Endothelial cell of umbilical vein (primary cell): ENCODE data around the gene TENT5C. TPM values are rescaled to one million over a fixed set of nuclear protein-coding genes. Genes with fewer than 3 reads are reported as not detected.

Experiments used
- BruUV-seq: library from RNA; stranded (reverse); fragments of 400-500 nt; replicated peaks from 2 replicates; lab custom pipeline; 2021; lab: Mats Ljungman, UMichigan
- CTCF ChIA-PET: fragments of 300-600, 350-600 bp; sonication (Branson Sonifier 250); formaldehyde crosslinking; loops from one replicate; lab custom pipeline; 2021; ENCODE audit warnings: antibody characterized with exemption, inconsistent platforms; lab: Charles Lee
- POLR2A ChIA-PET: fragments of 300-600, 350-600 bp; sonication (Branson Sonifier 250); formaldehyde crosslinking; loops from one replicate; lab custom pipeline; 2021; ENCODE audit warnings: antibody characterized with exemption, inconsistent platforms; lab: Charles Lee
- DNase-seq: peaks from one replicate; pipeline ENCODE4 v3.0.0-alpha.2; 2011; ENCODE audit warnings: low read depth, low spot score
- FAIRE-seq: peaks from 2 replicates; lab custom pipeline; 2011; peaks lifted over from hg19 to GRCh38; lab: Jason Lieb, UNC
- H2AFZ ChIP-seq: 2 replicates; pipeline ENCODE4 v1.6.0; 2012; ENCODE audit warnings: low read depth, low read length, control low read depth, inconsistent platforms
- H3K27ac ChIP-seq: 2 replicates; pipeline ENCODE4 v1.5.1; 2011; ENCODE audit warnings: low read depth, mild to moderate bottlenecking, control low read depth, low read length, moderate library complexity; ENCODE audit not compliant: insufficient read depth
- H3K27me3 ChIP-seq, 2 experiments: 2 replicates each; pipeline versions ENCODE4 v1.6.0 to v1.6.1; 2011; ENCODE audit warnings: low read length in 2 of 2, mixed read lengths in 1 of 2; ENCODE audit not compliant: control insufficient read depth in 2 of 2, insufficient read depth in 2 of 2
- H3K36me3 ChIP-seq, 2 experiments: 2 replicates in 1 of 2; 3 replicates in 1 of 2; pipeline ENCODE4 v1.5.1; 2011; ENCODE audit warnings: low read length in 2 of 2, mild to moderate bottlenecking in 1 of 2, moderate library complexity in 1 of 2; ENCODE audit not compliant: control insufficient read depth in 2 of 2, insufficient read depth in 2 of 2; ENCODE audit errors: extremely low read depth in 1 of 2
- H3K4me1 ChIP-seq: 3 replicates; pipeline ENCODE4 v1.5.1; 2011; ENCODE audit warnings: mild to moderate bottlenecking, low read length; ENCODE audit not compliant: control insufficient read depth, insufficient read depth; ENCODE audit errors: extremely low read depth
- H3K4me2 ChIP-seq: 2 replicates; pipeline ENCODE4 v1.6.1; 2011; ENCODE audit warnings: low read length, control low read depth, mixed read lengths; ENCODE audit not compliant: insufficient read depth
- H3K4me3 ChIP-seq, 3 experiments: fragments of 200-600 bp in 1 of 3; sonication (generic), shearing (Covaris generic) in 1 of 3; replicated peaks in 1 of 3; 2 replicates each; pipeline ENCODE4 v1.5.1; 2011 to 2016; ENCODE audit warnings: control low read depth in 3 of 3, low read length in 3 of 3, mild to moderate bottlenecking in 2 of 3, inconsistent platforms in 1 of 3, low read depth in 1 of 3, moderate library complexity in 1 of 3; ENCODE audit not compliant: insufficient read depth in 1 of 3
- H3K79me2 ChIP-seq: 2 replicates; pipeline ENCODE4 v1.6.0; 2012; ENCODE audit warnings: low read length, inconsistent platforms; ENCODE audit not compliant: control insufficient read depth, insufficient read depth
- H3K9ac ChIP-seq: replicated peaks from 2 replicates; pipeline ENCODE3; 2011; ENCODE audit warnings: low read length, control low read depth; ENCODE audit not compliant: insufficient read depth; ENCODE audit errors: extremely low read depth
- H3K9me1 ChIP-seq: replicated peaks from 3 replicates; pipeline ENCODE4 v1.6.0; 2011; ENCODE audit warnings: mild to moderate bottlenecking, low read length; ENCODE audit not compliant: control insufficient read depth, insufficient read depth; ENCODE audit errors: extremely low read depth
- H3K9me3 ChIP-seq: replicated peaks from 2 replicates; pipeline ENCODE4 v1.5.1; 2012; ENCODE audit warnings: low read length, inconsistent platforms; ENCODE audit not compliant: control insufficient read depth, insufficient read depth
- H4K20me1 ChIP-seq: replicated peaks from 2 replicates; pipeline ENCODE3; 2011; ENCODE audit warnings: mild to moderate bottlenecking, low read length; ENCODE audit not compliant: control insufficient read depth, insufficient read depth; ENCODE audit errors: extremely low read depth
- CTCF ChIP-seq, 2 donors: IDR thresholded peaks; 1 replicate in 1 of 2; 2 replicates in 1 of 2; pipeline ENCODE4 v1.5.1; 2011; ENCODE audit warnings: low read length in 2 of 2, mild to moderate bottlenecking in 2 of 2, moderate library complexity in 2 of 2, control low read depth in 1 of 2, inconsistent platforms in 1 of 2, low read depth in 1 of 2; ENCODE audit not compliant: insufficient read depth in 1 of 2; ENCODE audit errors: extremely low read depth in 1 of 2
- EZH2 ChIP-seq: IDR thresholded peaks from 2 replicates; pipeline ENCODE4 v1.6.1; 2012; ENCODE audit warnings: borderline replicate concordance, low read depth, mild to moderate bottlenecking, moderate library complexity, low read length, inconsistent platforms; ENCODE audit not compliant: severe bottlenecking
- FOS ChIP-seq: IDR thresholded peaks from 2 replicates; pipeline ENCODE4 v1.6.1; 2011; ENCODE audit warnings: mild to moderate bottlenecking, low read length, moderate library complexity, borderline replicate concordance; ENCODE audit not compliant: insufficient read depth
- GATA2 ChIP-seq: IDR thresholded peaks from 2 replicates; pipeline ENCODE4 v1.7.0; 2011; ENCODE audit warnings: low read depth, mild to moderate bottlenecking, moderate library complexity, mixed read lengths, low read length; ENCODE audit not compliant: insufficient read length, insufficient read depth
- JUN ChIP-seq: IDR thresholded peaks from 2 replicates; pipeline ENCODE4 v1.6.1; 2011; ENCODE audit warnings: borderline replicate concordance, low read depth; ENCODE audit not compliant: insufficient read length, insufficient read depth
- MAX ChIP-seq: IDR thresholded peaks from 2 replicates; pipeline ENCODE4 v1.6.1; 2011; ENCODE audit not compliant: insufficient read depth, insufficient read length
- MYC ChIP-seq: IDR thresholded peaks from one replicate; pipeline ENCODE4 v1.6.1; 2011; ENCODE audit warnings: mild to moderate bottlenecking, low read depth, low read length
- POLR2A ChIP-seq: IDR thresholded peaks from 2 replicates; pipeline ENCODE4 v1.6.1; 2012; ENCODE audit warnings: low read depth, mild to moderate bottlenecking, control low read depth, low read length
- POLR2AphosphoS5 ChIP-seq: IDR thresholded peaks from 2 replicates; pipeline ENCODE4 v1.6.1; 2012; ENCODE audit warnings: low read depth, mild to moderate bottlenecking, control low read depth, low read length, moderate library complexity; ENCODE audit not compliant: insufficient read depth
- dilution Hi-C: fragments of 300-500 bp; cut with MboI; formaldehyde crosslinking; loops from one replicate; pipeline ENCODE4 v1.15.0; 2019; ENCODE audit warnings: low sequenced_read_pairs; ENCODE audit not compliant: extremely low pct_ligation_motif_present
- intact Hi-C: fragments of 100-400 bp; cut with micrococcal nuclease; formaldehyde crosslinking; loops from one replicate; pipeline ENCODE4 v1.10.0; 2022
- polyA plus RNA-seq, 4 experiments: library from polyadenylated mRNA; depleted of rRNA in 3 of 4; stranded (reverse) in 3 of 4; unstranded in 1 of 4; fragments of >200 nt; gene quantifications; 2 replicates each; pipeline versions ENCODE4 v1.2.1 to v1.2.3, GENCODE V29; 2011 to 2012; ENCODE audit warnings: missing spikeins in 1 of 4
- total RNA-seq: library from RNA; stranded (reverse); gene quantifications from 2 replicates; pipeline ENCODE4 v1.2.3, GENCODE V29; 2021

TENT5C gene
- total and polyA plus RNA-seq, 2 donors (not counting 3 experiments of a cell fraction or from before 2014, with no cell fraction given): 0.06 to 0.22 TPM

- BruUV-seq: no TSS peak
- intact Hi-C loops: no loop called here
- dilution Hi-C loops: no loop called here
- FAIRE-seq (no peak), DNase-seq (no peak)
- TF ChIP-seq EZH2: no peak
- TF ChIP-seq MYC: no peak
- no peak for TF ChIP-seq MAX
- no peak for TF ChIP-seq GATA2
- no peak for TF ChIP-seq POLR2A
- TF ChIP-seq FOS: no peak
- no peak for TF ChIP-seq CTCF (IDR thresholded peaks at IDR 0.05; ENCODE audit: extremely low read depth in 1 of 2, insufficient read depth in 1 of 2, low read depth in 1 of 2, low read length in 2 of 2)
- TF ChIP-seq POLR2AphosphoS5: no peak
- TF ChIP-seq JUN: no peak
- Histone ChIP-seq H3K27me3 (peaks cover 3 to 6% of the 10 kb centered on the region in 2 experiments), H4K20me1 (no peaks in the 10 kb centered on the region), H3K36me3 (no peaks in the 10 kb centered on the region), H3K9ac (no peak overlapping the region), H3K4me3 (no peak overlapping the region), H3K4me1 (no peaks in the 10 kb centered on the region), H3K9me3 (no peaks in the 10 kb centered on the region), H3K4me2 (no peak overlapping the region), H2AFZ (no peak overlapping the region), H3K27ac (no peak overlapping the region), H3K9me1 (no peaks in the 10 kb centered on the region), H3K79me2 (no peaks in the 10 kb centered on the region)
- ChIA-PET POLR2A (no interaction called here), CTCF (interaction anchor here (1.0 kb wide), 1 partner anchor 10 kb away, joined by 3 read pairs; no protein-coding TSS in a partner anchor)
Measured at GRCh38 chr1:117618450-117619122, 12.7 kb downstream of the TENT5C start.
